ENCODE measurements around the gene MAD1L1. TPM values are rescaled to one million over a fixed set of nuclear protein-coding genes. Genes with fewer than 3 reads are reported as not detected.

The MAD1L1 gene
- total RNA-seq, 4 donors from 2014 or later, result 8.0 to 52.7 (median 26.7) TPM

DNA sequence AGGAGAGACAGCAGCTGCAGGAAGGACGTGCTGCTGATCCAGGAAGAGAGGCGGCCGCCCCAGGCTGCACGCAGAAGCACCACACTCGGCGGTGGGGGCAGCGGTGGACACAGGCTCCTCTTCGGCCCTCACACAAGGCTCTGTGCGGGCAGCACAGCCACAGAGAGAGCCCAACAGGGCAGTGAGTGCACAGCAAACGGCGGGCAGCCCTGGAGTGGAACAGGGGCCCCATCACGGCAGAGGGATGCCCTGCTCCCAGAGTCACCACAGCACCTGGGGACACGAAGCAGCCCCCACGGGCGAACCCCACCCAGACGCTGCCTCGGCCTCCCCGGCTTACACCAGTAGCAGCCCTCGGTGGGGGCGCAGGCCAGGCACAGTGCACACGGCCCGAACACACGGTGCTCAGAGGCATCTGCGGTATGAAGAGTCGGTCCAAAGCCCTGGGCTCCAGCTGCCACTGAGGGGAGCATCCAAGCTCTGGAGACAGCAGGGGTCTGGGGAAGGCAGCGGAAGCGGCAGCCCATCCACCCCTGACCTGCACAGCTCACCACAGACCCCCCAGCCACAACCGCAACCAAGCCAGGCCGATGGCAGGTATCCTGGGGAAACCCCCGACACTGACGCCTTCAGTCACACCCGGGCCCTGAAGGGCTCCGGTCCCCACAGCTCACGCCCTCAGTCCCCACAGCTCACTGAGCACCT lies 26.1 kb upstream of the MAD1L1 start:
- Histone ChIP-seq H3K9me3 (no peaks in the 10 kb centered on the region), H3K27me3 (no peaks in the 10 kb centered on the region), H3K4me3 (no peak overlapping the region), H3K4me1 (no peaks in the 10 kb centered on the region), H3K27ac (no peak overlapping the region), H3K36me3 (peaks cover 0 to 8% (median 0%) of the 10 kb centered on the region in 4 donors)
- intact Hi-C loops (cut with DNase I; ENCODE audit: low total_unique reads) (no loop called here), in situ Hi-C loops (cut with MboI; ENCODE audit: low pct_ligation_motif_present in 1 of 4, low pct_unique_long_range_greater_than_20kb in 1 of 4, low sequenced_read_pairs in 3 of 4) (no loop called here)
- TF ChIP-seq POLR2A (IDR thresholded peaks at IDR 0.05) (no peak), POLR2AphosphoS5 (IDR thresholded peaks at IDR 0.05) (no peak), EP300 (IDR thresholded peaks at IDR 0.05; ENCODE audit: low read depth) (no peak)
- TF ChIP-seq, protein P1, sequence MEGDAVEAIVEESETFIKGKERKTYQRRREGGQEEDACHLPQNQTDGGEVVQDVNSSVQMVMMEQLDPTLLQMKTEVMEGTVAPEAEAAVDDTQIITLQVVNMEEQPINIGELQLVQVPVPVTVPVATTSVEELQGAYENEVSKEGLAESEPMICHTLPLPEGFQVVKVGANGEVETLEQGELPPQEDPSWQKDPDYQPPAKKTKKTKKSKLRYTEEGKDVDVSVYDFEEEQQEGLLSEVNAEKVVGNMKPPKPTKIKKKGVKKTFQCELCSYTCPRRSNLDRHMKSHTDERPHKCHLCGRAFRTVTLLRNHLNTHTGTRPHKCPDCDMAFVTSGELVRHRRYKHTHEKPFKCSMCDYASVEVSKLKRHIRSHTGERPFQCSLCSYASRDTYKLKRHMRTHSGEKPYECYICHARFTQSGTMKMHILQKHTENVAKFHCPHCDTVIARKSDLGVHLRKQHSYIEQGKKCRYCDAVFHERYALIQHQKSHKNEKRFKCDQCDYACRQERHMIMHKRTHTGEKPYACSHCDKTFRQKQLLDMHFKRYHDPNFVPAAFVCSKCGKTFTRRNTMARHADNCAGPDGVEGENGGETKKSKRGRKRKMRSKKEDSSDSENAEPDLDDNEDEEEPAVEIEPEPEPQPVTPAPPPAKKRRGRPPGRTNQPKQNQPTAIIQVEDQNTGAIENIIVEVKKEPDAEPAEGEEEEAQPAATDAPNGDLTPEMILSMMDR (IDR thresholded peaks at IDR 0.05), result no peak
- DNase-seq, result no peak
- WGBS, 2 donors (ENCODE audit: low coverage in 1 of 2), result 73 to 88% methylated on average over 3 to 28 of the region's 34 CpGs

DNA sequence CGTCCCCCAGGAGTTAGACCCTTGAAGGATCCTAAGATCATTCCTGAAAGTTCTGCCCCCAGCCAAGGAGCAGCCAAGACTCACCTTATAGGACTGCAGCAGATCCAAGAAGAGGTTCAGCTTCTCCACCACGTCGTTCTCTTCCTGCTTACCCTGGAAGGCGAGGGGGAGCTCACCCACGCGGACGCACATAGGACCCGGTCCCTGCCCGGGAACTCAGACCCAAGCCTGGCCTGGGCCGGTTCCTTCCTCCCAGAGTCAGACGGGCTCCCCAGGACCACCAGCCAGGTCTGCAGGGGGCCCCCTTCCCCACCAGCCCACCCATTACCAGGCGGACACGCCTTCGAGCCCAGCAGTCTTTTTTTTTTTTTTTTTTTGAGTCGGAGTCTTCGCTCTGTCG lies 24.9 kb upstream of the MAD1L1 start:
- intact Hi-C loops (cut with DNase I; ENCODE audit: low total_unique reads) (no loop called here), in situ Hi-C loops (cut with MboI; ENCODE audit: low pct_ligation_motif_present in 1 of 4, low pct_unique_long_range_greater_than_20kb in 1 of 4, low sequenced_read_pairs in 3 of 4) (no loop called here)
- Histone ChIP-seq H3K4me3 (no peak overlapping the region), H3K9me3 (no peaks in the 10 kb centered on the region), H3K27me3 (no peaks in the 10 kb centered on the region), H3K4me1 (no peaks in the 10 kb centered on the region), H3K36me3 (no peaks in the 10 kb centered on the region), H3K27ac (no peak overlapping the region)
- no peak for DNase-seq
- WGBS, 2 donors (ENCODE audit: low coverage in 1 of 2), result 95 to 100% methylated on average over 5 to 17 of the region's 17 CpGs
- no peak for TF ChIP-seq EP300 (IDR thresholded peaks at IDR 0.05; ENCODE audit: low read depth)
- TF ChIP-seq POLR2A (IDR thresholded peaks at IDR 0.05), result no peak
- TF ChIP-seq, protein P1 (IDR thresholded peaks at IDR 0.05), result no peak
- TF ChIP-seq POLR2AphosphoS5 (IDR thresholded peaks at IDR 0.05), result no peak

DNA sequence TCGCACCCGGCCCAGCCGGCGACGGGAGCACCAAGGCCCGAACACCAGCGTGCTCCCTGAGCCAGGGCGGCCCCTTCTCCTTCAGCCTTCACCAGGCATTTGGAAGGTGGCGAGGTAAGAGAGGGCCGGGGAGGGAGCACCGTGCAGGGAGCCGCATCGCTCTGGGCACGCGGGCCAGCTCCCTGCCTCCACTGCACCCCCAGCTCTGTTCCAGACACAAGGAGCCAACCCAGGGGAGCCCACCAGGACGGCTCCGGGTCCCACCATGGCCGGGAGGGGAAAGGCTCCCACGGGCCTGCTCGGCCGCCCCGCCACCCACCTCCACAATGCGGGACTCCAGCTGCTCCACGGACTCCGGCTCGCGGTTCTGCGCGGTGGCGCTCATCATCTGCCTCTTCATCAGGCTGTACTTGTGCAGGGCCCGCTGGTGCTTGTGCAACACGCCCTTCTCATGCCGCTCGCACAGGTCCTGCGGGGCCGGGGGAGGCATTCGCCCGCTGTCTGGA lies 24.4 kb upstream of the MAD1L1 start:
- H3K9me3 ChIP-seq, result no peaks in the 10 kb centered on the region
- TF ChIP-seq POLR2AphosphoS5 (IDR thresholded peaks at IDR 0.05) (no peak), POLR2A (IDR thresholded peaks at IDR 0.05) (no peak), EP300 (IDR thresholded peaks at IDR 0.05; ENCODE audit: low read depth) (no peak)
- DNase-seq, result no peak
- no peak overlapping the region for H3K4me3 ChIP-seq
- no peaks in the 10 kb centered on the region for H3K36me3 ChIP-seq
- H3K27me3 ChIP-seq, result no peaks in the 10 kb centered on the region
- WGBS, 2 donors (ENCODE audit: low coverage in 1 of 2), result 95% methylated on average over 30 of the region's 38 CpGs; no CpG with 5 or more reads in 1 of the 2 donors
- in situ Hi-C loops (cut with MboI; ENCODE audit: low pct_ligation_motif_present in 1 of 4, low pct_unique_long_range_greater_than_20kb in 1 of 4, low sequenced_read_pairs in 3 of 4) (no loop called here), intact Hi-C loops (cut with DNase I; ENCODE audit: low total_unique reads) (no loop called here)
- H3K27ac ChIP-seq, result no peak overlapping the region
- H3K4me1 ChIP-seq, result no peaks in the 10 kb centered on the region

DNA sequence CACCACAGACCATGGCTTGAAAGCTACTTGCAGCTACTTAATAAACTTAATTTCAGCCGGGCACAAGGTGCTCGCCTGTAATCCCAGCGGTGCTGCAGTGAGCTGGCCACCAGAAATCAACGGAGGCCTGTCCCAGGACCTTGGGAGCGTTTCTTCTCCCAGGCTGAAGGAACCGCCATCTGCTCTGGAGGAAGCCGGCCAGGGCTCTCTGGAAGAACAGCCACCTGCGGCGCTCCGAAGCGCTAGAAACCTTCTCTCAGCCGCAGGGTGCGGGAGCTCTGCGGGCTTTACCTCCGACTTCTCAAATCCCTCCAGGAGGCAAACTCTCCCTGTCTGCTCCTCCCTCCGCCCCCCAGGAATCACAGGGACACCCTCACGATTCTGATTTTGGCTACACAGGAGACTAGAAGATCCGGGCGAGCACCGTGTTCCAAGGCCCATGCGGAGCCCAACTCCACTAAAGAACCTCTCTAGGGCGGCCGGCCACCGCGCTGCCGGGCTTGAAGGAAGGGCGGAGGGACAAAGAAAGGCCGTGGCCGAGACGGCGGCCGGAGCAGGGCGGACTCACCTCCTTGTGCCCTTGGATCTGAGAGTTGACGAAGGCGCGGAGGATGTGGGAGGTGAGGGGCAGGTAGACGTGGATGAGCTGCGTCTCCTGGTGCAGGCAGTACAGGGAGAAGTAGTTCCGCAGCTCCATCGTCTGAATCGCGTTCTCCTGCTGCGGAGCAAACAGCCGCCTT lies 23.7 kb upstream of the MAD1L1 start:
- no peak for DNase-seq
- H3K4me1 ChIP-seq, result no peaks in the 10 kb centered on the region
- no peaks in the 10 kb centered on the region for H3K27me3 ChIP-seq
- WGBS, 2 donors (ENCODE audit: low coverage in 1 of 2), result 92 to 95% methylated on average over 5 to 44 of the region's 44 CpGs
- TF ChIP-seq EP300 (IDR thresholded peaks at IDR 0.05; ENCODE audit: low read depth), result no peak
- no peak for TF ChIP-seq POLR2AphosphoS5 (IDR thresholded peaks at IDR 0.05)
- no peak for TF ChIP-seq POLR2A (IDR thresholded peaks at IDR 0.05)
- TF ChIP-seq, protein P1 (IDR thresholded peaks at IDR 0.05), result no peak
- in situ Hi-C loops (cut with MboI; ENCODE audit: low pct_ligation_motif_present in 1 of 4, low pct_unique_long_range_greater_than_20kb in 1 of 4, low sequenced_read_pairs in 3 of 4), result no loop called here
- no peaks in the 10 kb centered on the region for H3K9me3 ChIP-seq
- no peak overlapping the region for H3K4me3 ChIP-seq
- H3K27ac ChIP-seq, result no peak overlapping the region
- no peaks in the 10 kb centered on the region for H3K36me3 ChIP-seq
- intact Hi-C loops (cut with DNase I; ENCODE audit: low total_unique reads), result no loop called here
